HCT116 (cell line): ENCODE results near the gene TBC1D13. TPM values are rescaled to one million over a fixed set of nuclear protein-coding genes. Genes with fewer than 3 reads are reported as not detected.

ENCODE experiments used
- ATAC-seq: fragments of 200-7000 bp; cut with Tn5 transposase; 2 replicates; pipeline ENCODE4 v1.9.1; 2020; ENCODE audit warnings: mild to moderate bottlenecking, moderate library complexity
- BruUV-seq: library from RNA; stranded (reverse); fragments of 400-500 nt; replicated peaks from 2 replicates; lab custom pipeline; 2021; lab: Mats Ljungman, UMichigan
- CTCF ChIA-PET: fragments of 300-600 bp; sonication (Branson Sonifier 250); formaldehyde crosslinking; loops from one replicate; lab custom pipeline; 2021; ENCODE audit warnings: antibody characterized with exemption; lab: Charles Lee
- POLR2A ChIA-PET: fragments of 300-600, 350-600 bp; sonication (Branson Sonifier 250); formaldehyde crosslinking; loops from one replicate; lab custom pipeline; 2021; ENCODE audit warnings: antibody characterized with exemption; lab: Charles Lee
- RAD21 ChIA-PET, 2 experiments: fragments of 300-600 bp; sonication (Branson Sonifier 250); formaldehyde crosslinking; loops; one replicate each; lab custom pipeline; 2023; ENCODE audit warnings: low total read pairs in 2 of 2; ENCODE audit not compliant: uncharacterized antibody in 2 of 2, unreplicated experiment in 2 of 2, low non-redundant PET in 1 of 2; lab: Charles Lee
- DNase-seq: peaks from one replicate; pipeline ENCODE4 v3.0.0-alpha.2; 2010; ENCODE audit warnings: low read depth, low spot score
- H2AFZ ChIP-seq: fragments of 200-600 bp; shearing (Covaris generic), sonication (generic); 2 replicates; pipeline ENCODE4 v1.6.1; 2017; ENCODE audit warnings: low read depth, mixed run types, mixed read lengths, antibody characterized with exemption, low read length; ENCODE audit not compliant: poor library complexity, severe bottlenecking
- H3K27ac ChIP-seq: 2 replicates; pipeline ENCODE4 v1.5.1; 2012; ENCODE audit warnings: low read depth, low read length
- H3K27me3 ChIP-seq: fragments of 200-600 bp; sonication (generic); 2 replicates; pipeline ENCODE4 v1.6.1; 2016; ENCODE audit warnings: mixed run types, low read length, mixed read lengths; ENCODE audit not compliant: insufficient read depth
- H3K36me3 ChIP-seq, 2 experiments: fragments of 200-500 bp in 1 of 2; fragments of 200-600 bp in 1 of 2; sonication (Bioruptor generic) in 1 of 2; sonication (generic) in 1 of 2; 2 replicates each; pipeline versions ENCODE4 v1.5.1 to v1.6.1; 2014 to 2016; ENCODE audit warnings: low read length in 2 of 2, inconsistent platforms in 1 of 2, mixed read lengths in 1 of 2, mixed run types in 1 of 2; ENCODE audit not compliant: insufficient read depth in 2 of 2, control insufficient read depth in 1 of 2
- H3K4me1 ChIP-seq, 2 experiments: fragments of 200-600 bp in 1 of 2; sonication (generic) in 1 of 2; 2 replicates each; pipeline versions ENCODE4 v1.5.1 to v1.6.1; 2012 to 2017; ENCODE audit warnings: low read length in 2 of 2, inconsistent platforms in 1 of 2, mild to moderate bottlenecking in 1 of 2, mixed read lengths in 1 of 2, mixed run types in 1 of 2, moderate library complexity in 1 of 2; ENCODE audit not compliant: insufficient read depth in 2 of 2, control insufficient read depth in 1 of 2
- H3K4me2 ChIP-seq: fragments of 200-600 bp; sonication (generic); 2 replicates; pipeline ENCODE4 v1.6.1; 2017; ENCODE audit warnings: mixed run types, low read length, mixed read lengths
- H3K4me3 ChIP-seq, 2 experiments: fragments of 200-600 bp in 1 of 2; sonication (generic) in 1 of 2; replicated peaks in 1 of 2; 2 replicates each; pipeline ENCODE4 v1.5.1; 2011 to 2016; ENCODE audit warnings: low read length in 2 of 2, control low read depth in 1 of 2, low read depth in 1 of 2, mild to moderate bottlenecking in 1 of 2, mixed read lengths in 1 of 2, mixed run types in 1 of 2
- H3K79me2 ChIP-seq: fragments of 200-600 bp; sonication (generic); 2 replicates; pipeline ENCODE4 v1.6.1; 2017; ENCODE audit warnings: mild to moderate bottlenecking, mixed run types, low read length, moderate library complexity, mixed read lengths; ENCODE audit not compliant: insufficient read depth
- H3K9ac ChIP-seq: fragments of 200-600 bp; sonication (generic); 2 replicates; pipeline ENCODE4 v1.6.1; 2016; ENCODE audit warnings: low read length, mixed read lengths
- H3K9me2 ChIP-seq: fragments of 200-600 bp; sonication (generic), shearing (Covaris generic); 2 replicates; pipeline ENCODE4 v1.6.1; 2017; ENCODE audit warnings: mixed run types, mild to moderate bottlenecking, moderate library complexity; ENCODE audit not compliant: insufficient read depth
- H3K9me3 ChIP-seq, 2 experiments: fragments of 200-500 bp in 1 of 2; fragments of 200-600 bp in 1 of 2; sonication (Bioruptor generic) in 1 of 2; sonication (generic) in 1 of 2; 2 replicates each; pipeline ENCODE4 v1.6.1; 2014 to 2017; ENCODE audit warnings: low read length in 2 of 2, mixed read lengths in 2 of 2, inconsistent platforms in 1 of 2, low read depth in 1 of 2, mild to moderate bottlenecking in 1 of 2, mixed run types in 1 of 2, moderate library complexity in 1 of 2; ENCODE audit not compliant: control insufficient read depth in 1 of 2, insufficient read depth in 1 of 2
- H4K20me1 ChIP-seq: fragments of 200-600 bp; sonication (generic), shearing (Covaris generic); 2 replicates; pipeline ENCODE4 v1.6.1; 2017; ENCODE audit warnings: mixed run types, mild to moderate bottlenecking, moderate library complexity; ENCODE audit not compliant: insufficient read depth
- CBX3 ChIP-seq: IDR thresholded peaks from 2 replicates; pipeline ENCODE4 v1.6.1; 2012; ENCODE audit warnings: low read depth
- CEBPB ChIP-seq: IDR thresholded peaks from 2 replicates; pipeline ENCODE4 v1.6.1; 2012; ENCODE audit warnings: low read depth
- CTCF ChIP-seq, 3 experiments: fragments of 200-600 bp in 1 of 3; sonication (generic) in 1 of 3; IDR thresholded peaks in 2 of 3; conservative IDR thresholded peaks in 1 of 3; 2 replicates each; pipeline ENCODE4 v1.5.1; 2012 to 2017; ENCODE audit warnings: low read depth in 2 of 3, low read length in 2 of 3, antibody characterized with exemption in 1 of 3, borderline replicate concordance in 1 of 3, control low read depth in 1 of 3, mild to moderate bottlenecking in 1 of 3, mixed read lengths in 1 of 3, mixed run types in 1 of 3, moderate library complexity in 1 of 3; ENCODE audit not compliant: insufficient read depth in 1 of 3
- EGR1 ChIP-seq: IDR thresholded peaks from 2 replicates; pipeline ENCODE4 v1.6.1; 2012; ENCODE audit warnings: low read depth
- ELF1 ChIP-seq: IDR thresholded peaks from 2 replicates; pipeline ENCODE4 v1.6.1; 2012; ENCODE audit warnings: low read depth, borderline replicate concordance
- EZH2 ChIP-seq: fragments of 200-600 bp; sonication (generic); IDR thresholded peaks from 2 replicates; pipeline ENCODE4 v1.6.1; 2017; ENCODE audit warnings: antibody characterized with exemption, mixed run types
- MAX ChIP-seq: IDR thresholded peaks from 2 replicates; pipeline ENCODE4 v1.6.1; 2012
- POLR2A ChIP-seq: IDR thresholded peaks from 2 replicates; pipeline ENCODE4 v1.7.0; 2011; ENCODE audit warnings: borderline replicate concordance; ENCODE audit not compliant: insufficient read depth, insufficient read length; ENCODE audit errors: extremely low read depth
- POLR2AphosphoS5 ChIP-seq: IDR thresholded peaks from 2 replicates; pipeline ENCODE4 v1.6.1; 2011; ENCODE audit warnings: mild to moderate bottlenecking, low read depth, low read length, moderate library complexity
- SIN3A ChIP-seq: IDR thresholded peaks from 2 replicates; pipeline ENCODE4 v1.6.1; 2012; ENCODE audit warnings: low read depth
- SP1 ChIP-seq: IDR thresholded peaks from 2 replicates; pipeline ENCODE4 v1.6.1; 2012; ENCODE audit warnings: low read depth
- TCF7L2 ChIP-seq: IDR thresholded peaks from 2 replicates; pipeline ENCODE4 v1.7.0; 2011; ENCODE audit warnings: borderline replicate concordance, inconsistent platforms; ENCODE audit not compliant: insufficient read depth, insufficient read length; ENCODE audit errors: extremely low read depth
- ZFX ChIP-seq: fragments of 450-650 bp; IDR thresholded peaks from 2 replicates; pipeline ENCODE4 v1.6.1; 2017
- intact Hi-C: fragments of 100-400 bp; cut with micrococcal nuclease; formaldehyde crosslinking; loops from 2 replicates; pipeline ENCODE4 v1.10.0; 2022
- total RNA-seq: library from RNA; stranded (reverse); gene quantifications from one replicate; pipeline ENCODE4 v1.2.1, GENCODE V29; 2021; ENCODE audit not compliant: unreplicated experiment

The TBC1D13 gene
- total RNA-seq, 1 experiment from 2014 or later = 17.5 TPM

- H3K4me1 ChIP-seq = no peaks in the 10 kb centered on the region
- H3K9me2 ChIP-seq = no peaks in the 10 kb centered on the region
- H4K20me1 ChIP-seq = no peaks in the 10 kb centered on the region
- no peaks in the 10 kb centered on the region for H3K9me3 ChIP-seq
- no peak overlapping the region for H2AFZ ChIP-seq
- H3K9ac ChIP-seq = no peak overlapping the region
- H3K27ac ChIP-seq = no peak overlapping the region
- no peak overlapping the region for H3K4me2 ChIP-seq
- ChIA-PET RAD21 (no interaction called here), CTCF (no interaction called here), POLR2A (no interaction called here)
- DNase-seq (no peak), ATAC-seq (no peak)
- H3K27me3 ChIP-seq = no peaks in the 10 kb centered on the region
- no peak overlapping the region for H3K4me3 ChIP-seq
- intact Hi-C loops = no loop called here
- H3K36me3 ChIP-seq = no peaks in the 10 kb centered on the region; a peak in 2 of 4 replicates
- TF ChIP-seq ELF1 = no peak
- no peak for TF ChIP-seq EZH2
- TF ChIP-seq SIN3A = no peak
- TF ChIP-seq CTCF (IDR thresholded peaks at IDR 0.05 in 2 of 3, conservative IDR thresholded peaks at IDR 0.05 in 1 of 3; ENCODE audit: borderline replicate concordance in 1 of 3, insufficient read depth in 1 of 3, low read depth in 2 of 3, low read length in 2 of 3) = no peak
- TF ChIP-seq MAX = no peak
- no peak for TF ChIP-seq ZFX
- TF ChIP-seq CBX3 = no peak
- no TSS peak for BruUV-seq
- no peaks in the 10 kb centered on the region for H3K79me2 ChIP-seq
These were observed 21.5 kb downstream of the TBC1D13 start for GRCh38 chr9:128808543-128808942.

- H4K20me1 ChIP-seq = no peaks in the 10 kb centered on the region
- DNase-seq (no peak), ATAC-seq (no peak)
- H3K4me1 ChIP-seq = no peaks in the 10 kb centered on the region
- RAD21 ChIA-PET = no interaction called here
- intact Hi-C loops = no loop called here
- POLR2A ChIA-PET = no interaction called here
- no peaks in the 10 kb centered on the region for H3K79me2 ChIP-seq
- H3K4me3 ChIP-seq = no peak overlapping the region
- no peaks in the 10 kb centered on the region for H3K9me2 ChIP-seq
- no peaks in the 10 kb centered on the region for H3K9me3 ChIP-seq
- H3K4me2 ChIP-seq = no peak overlapping the region
- H3K36me3 ChIP-seq = no peaks in the 10 kb centered on the region; a peak in 2 of 4 replicates
- CTCF ChIA-PET = no interaction called here
- no peak overlapping the region for H3K9ac ChIP-seq
- H3K27ac ChIP-seq = no peak overlapping the region
- no TSS peak for BruUV-seq
- no peaks in the 10 kb centered on the region for H3K27me3 ChIP-seq
- no peak overlapping the region for H2AFZ ChIP-seq
- no peak for TF ChIP-seq SIN3A
- TF ChIP-seq EGR1 = no peak
- no peak for TF ChIP-seq POLR2A
- TF ChIP-seq POLR2AphosphoS5 = no peak
- no peak for TF ChIP-seq EZH2
- no peak for TF ChIP-seq CTCF (IDR thresholded peaks at IDR 0.05 in 2 of 3, conservative IDR thresholded peaks at IDR 0.05 in 1 of 3; ENCODE audit: borderline replicate concordance in 1 of 3, insufficient read depth in 1 of 3, low read depth in 2 of 3, low read length in 2 of 3)
- no peak for TF ChIP-seq SP1
- TF ChIP-seq ZFX = no peak
- no peak for TF ChIP-seq CEBPB
- no peak for TF ChIP-seq TCF7L2
These were observed 22.1 kb downstream of the TBC1D13 start for GRCh38 chr9:128809036-128809599.
